Measurements from ENCODE around the gene GPR146. TPM values are rescaled to one million over a fixed set of nuclear protein-coding genes. Genes with fewer than 3 reads are reported as not detected.

GPR146 gene
- total and polyA plus RNA-seq, 2 donors (not counting 1 experiment from before 2014, with no cell fraction given), result 2.2 to 3.3 TPM

GRCh38 chr7:1045069-1046063 lies 1.0 kb downstream of the GPR146 start:
- Histone ChIP-seq H3K36me3 (ENCODE audit: control insufficient read depth, insufficient read depth, low read length) (no peaks in the 10 kb centered on the region), H3K4me2 (ENCODE audit: extremely low read depth, insufficient read depth, low read length) (peak overlapping the region; percentile 62), H3K27ac (ENCODE audit: insufficient read depth, low read length) (no peak overlapping the region), H3K4me1 (ENCODE audit: control insufficient read depth, extremely low read depth, insufficient read depth, low read length) (peaks cover 11% of the 10 kb centered on the region), H4K20me1 (ENCODE audit: control insufficient read depth, extremely low read depth, insufficient read depth, low read length) (no peaks in the 10 kb centered on the region), H3K27me3 (ENCODE audit: control insufficient read depth, insufficient read depth, low read length) (no peaks in the 10 kb centered on the region), H2AFZ (ENCODE audit: low read length) (no peak overlapping the region), H3K79me2 (ENCODE audit: control insufficient read depth, insufficient read depth, low read length) (no peaks in the 10 kb centered on the region), H3K9me3 (ENCODE audit: control insufficient read depth, insufficient read depth, low read depth, low read length) (no peaks in the 10 kb centered on the region), H3K9ac (ENCODE audit: insufficient read depth, low read length) (no peak overlapping the region), H3K4me3 (replicated peaks in 1 of 4; ENCODE audit: control extremely low read depth in 1 of 4, insufficient read depth in 1 of 4, low read depth in 3 of 4, low read length in 4 of 4) (peak overlapping the region; percentile 41 to 68 (median 46))
- DNase-seq (ENCODE audit: low read depth in 2 of 2), result no peak
- TF ChIP-seq CTCF (conservative IDR thresholded peaks at IDR 0.05 in 1 of 2, IDR thresholded peaks at IDR 0.05 in 1 of 2; ENCODE audit: low read depth in 1 of 2, low read length in 2 of 2), result no peak
- no peak for TF ChIP-seq EZH2 (IDR thresholded peaks at IDR 0.05; ENCODE audit: low read length, missing control alignments)

- DNase-seq (ENCODE audit: low read depth in 2 of 2), result no peak
- H3K79me2 ChIP-seq (ENCODE audit: control insufficient read depth, insufficient read depth, low read length), result no peaks in the 10 kb centered on the region
- H4K20me1 ChIP-seq (ENCODE audit: control insufficient read depth, extremely low read depth, insufficient read depth, low read length), result no peaks in the 10 kb centered on the region
- no peaks in the 10 kb centered on the region for H3K27me3 ChIP-seq (ENCODE audit: control insufficient read depth, insufficient read depth, low read length)
- peaks cover 3% of the 10 kb centered on the region for H3K4me1 ChIP-seq (ENCODE audit: control insufficient read depth, extremely low read depth, insufficient read depth, low read length)
- H3K4me2 ChIP-seq (ENCODE audit: extremely low read depth, insufficient read depth, low read length), result no peak overlapping the region
- no peaks in the 10 kb centered on the region for H3K9me3 ChIP-seq (ENCODE audit: control insufficient read depth, insufficient read depth, low read depth, low read length)
- no peaks in the 10 kb centered on the region for H3K36me3 ChIP-seq (ENCODE audit: control insufficient read depth, insufficient read depth, low read length)
- no peak overlapping the region for H3K27ac ChIP-seq (ENCODE audit: insufficient read depth, low read length)
- no peak overlapping the region for H2AFZ ChIP-seq (ENCODE audit: low read length)
- no peak overlapping the region for H3K4me3 ChIP-seq (replicated peaks in 1 of 4; ENCODE audit: control extremely low read depth in 1 of 4, insufficient read depth in 1 of 4, low read depth in 3 of 4, low read length in 4 of 4)
- no peak for TF ChIP-seq EZH2 (IDR thresholded peaks at IDR 0.05; ENCODE audit: low read length, missing control alignments)
- no peak for TF ChIP-seq CTCF (conservative IDR thresholded peaks at IDR 0.05 in 1 of 2, IDR thresholded peaks at IDR 0.05 in 1 of 2; ENCODE audit: low read depth in 1 of 2, low read length in 2 of 2)
- H3K9ac ChIP-seq (ENCODE audit: insufficient read depth, low read length), result no peak overlapping the region
Observed at GRCh38 chr7:1046722-1047679, 2.7 kb downstream of the GPR146 start.
